Stimulated activated naive CD8-positive, alpha-beta T cell treated with anti-CD3 and anti-CD28 coated beads, Interleukin-15, amount 100 ng/mL, for 72 hours (primary cell): ENCODE data around the gene WDR70.
"Not testable (repeated sequence)": the region's sequence is repeated elsewhere in the genome, so short reads cannot be mapped to it uniquely, and the experiment has no call there.

ENCODE experiments used
- ATAC-seq: fragments of 150-1000 bp; cut with Tn5 transposase; 2 replicates; pipeline ENCODE4 v1.10.0; 2021; ENCODE audit warnings: mild to moderate bottlenecking, moderate library complexity
- DNase-seq, 2 donors: peaks; one replicate each; pipeline ENCODE4 v3.0.0; 2021 to 2022
- H3K27ac Mint-ChIP-seq, 2 donors: one replicate each; pipeline ENCODE4 v1.8.0; 2022; ENCODE audit warnings: mild to moderate bottlenecking in 2 of 2, mixed read lengths in 2 of 2, moderate library complexity in 2 of 2
- H3K27me3 Mint-ChIP-seq: one replicate; pipeline ENCODE4 v1.8.0; 2022; ENCODE audit warnings: mixed read lengths
- H3K4me1 Mint-ChIP-seq: one replicate; pipeline ENCODE4 v1.8.0; 2022; ENCODE audit warnings: mild to moderate bottlenecking, mixed read lengths
- H3K4me3 Mint-ChIP-seq, 2 donors: one replicate each; pipeline ENCODE4 v1.8.0; 2022; ENCODE audit warnings: mild to moderate bottlenecking in 2 of 2, mixed read lengths in 2 of 2, moderate library complexity in 1 of 2
- H3K9me3 Mint-ChIP-seq, 2 donors: one replicate each; pipeline ENCODE4 v1.8.0; 2022; ENCODE audit warnings: mixed read lengths in 2 of 2

The WDR70 gene

GRCh38 chr5:37661227-37661920 lies 282.3 kb downstream of the WDR70 start:
- no peaks in the 10 kb centered on the region for H3K27me3 Mint-ChIP-seq
- DNase-seq (no peak), ATAC-seq (no peak)
- H3K4me3 Mint-ChIP-seq, result no peak overlapping the region
- H3K4me1 Mint-ChIP-seq, result peaks cover 6% of the 10 kb centered on the region
- no peak overlapping the region for H3K27ac Mint-ChIP-seq
- H3K9me3 Mint-ChIP-seq, result peaks cover 0 to 5% of the 10 kb centered on the region in 2 donors

- H3K9me3 Mint-ChIP-seq, result peaks cover 0 to 5% of the 10 kb centered on the region in 2 donors
- no peak overlapping the region for H3K4me3 Mint-ChIP-seq
- H3K4me1 Mint-ChIP-seq, result peaks cover 6% of the 10 kb centered on the region
- no peak for ATAC-seq
- no peak for DNase-seq
- no peaks in the 10 kb centered on the region for H3K27me3 Mint-ChIP-seq
- H3K27ac Mint-ChIP-seq, result no peak overlapping the region
These were observed 282.8 kb downstream of the WDR70 start for GRCh38 chr5:37661951-37662350.

GRCh38 chr5:37662362-37662761 lies 283.2 kb downstream of the WDR70 start:
- no peak for ATAC-seq
- Mint-ChIP-seq H3K27me3 (no peaks in the 10 kb centered on the region), H3K4me3 (no peak overlapping the region), H3K4me1 (peaks cover 6% of the 10 kb centered on the region), H3K27ac (no peak overlapping the region), H3K9me3 (peaks cover 0 to 5% of the 10 kb centered on the region in 2 donors)
- DNase-seq, result no peak

- ATAC-seq (no peak), DNase-seq (no peak)
- H3K4me1 Mint-ChIP-seq, result peaks cover 6% of the 10 kb centered on the region
- no peak overlapping the region for H3K4me3 Mint-ChIP-seq
- peaks cover 0 to 5% of the 10 kb centered on the region in 2 donors for H3K9me3 Mint-ChIP-seq
- no peak overlapping the region for H3K27ac Mint-ChIP-seq
- H3K27me3 Mint-ChIP-seq, result no peaks in the 10 kb centered on the region
These were observed 283.8 kb downstream of the WDR70 start for GRCh38 chr5:37662789-37663485.

- ATAC-seq (no peak), DNase-seq (no peak)
- H3K27me3 Mint-ChIP-seq, result no peaks in the 10 kb centered on the region
- no peak overlapping the region for H3K4me3 Mint-ChIP-seq
- H3K9me3 Mint-ChIP-seq, result peaks cover 0 to 5% of the 10 kb centered on the region in 2 donors
- peaks cover 2% of the 10 kb centered on the region for H3K4me1 Mint-ChIP-seq
- H3K27ac Mint-ChIP-seq, result no peak overlapping the region
These were observed 284.4 kb downstream of the WDR70 start for GRCh38 chr5:37663538-37663937.

- Mint-ChIP-seq H3K27me3 (no peaks in the 10 kb centered on the region), H3K27ac (no peak overlapping the region), H3K9me3 (peaks cover 3 to 5% of the 10 kb centered on the region in 2 donors), H3K4me1 (no peaks in the 10 kb centered on the region), H3K4me3 (no peak overlapping the region)
- ATAC-seq (no peak), DNase-seq (no peak)
These were observed 285.4 kb downstream of the WDR70 start for GRCh38 chr5:37664551-37664950.

GRCh38 chr5:37665272-37665671 lies 286.2 kb downstream of the WDR70 start:
- ATAC-seq, result no peak
- peaks cover 5% of the 10 kb centered on the region in 2 donors for H3K9me3 Mint-ChIP-seq
- no peaks in the 10 kb centered on the region for H3K4me1 Mint-ChIP-seq
- no peak for DNase-seq
- no peak overlapping the region for H3K27ac Mint-ChIP-seq
- H3K27me3 Mint-ChIP-seq, result no peaks in the 10 kb centered on the region
- no peak overlapping the region for H3K4me3 Mint-ChIP-seq

- no peaks in the 10 kb centered on the region for H3K4me1 Mint-ChIP-seq
- H3K27ac Mint-ChIP-seq, result no peak overlapping the region
- peaks cover 5% of the 10 kb centered on the region in 2 donors for H3K9me3 Mint-ChIP-seq
- ATAC-seq (no peak), DNase-seq (no peak)
- no peaks in the 10 kb centered on the region for H3K27me3 Mint-ChIP-seq
- no peak overlapping the region for H3K4me3 Mint-ChIP-seq
These were observed 286.8 kb downstream of the WDR70 start for GRCh38 chr5:37665889-37666288.

GRCh38 chr5:37667430-37667829 lies 288.3 kb downstream of the WDR70 start:
- H3K4me3 Mint-ChIP-seq, result no peak overlapping the region
- no peak overlapping the region for H3K27ac Mint-ChIP-seq
- ATAC-seq (no peak), DNase-seq (no peak)
- H3K4me1 Mint-ChIP-seq, result peaks cover 11% of the 10 kb centered on the region
- no peaks in the 10 kb centered on the region for H3K27me3 Mint-ChIP-seq
- H3K9me3 Mint-ChIP-seq, result peaks cover 5% of the 10 kb centered on the region in 2 donors

GRCh38 chr5:37667846-37668245 lies 288.7 kb downstream of the WDR70 start:
- Mint-ChIP-seq H3K9me3 (peaks cover 5% of the 10 kb centered on the region in 2 donors), H3K27ac (no peak overlapping the region), H3K4me3 (no peak overlapping the region), H3K4me1 (peaks cover 15% of the 10 kb centered on the region), H3K27me3 (no peaks in the 10 kb centered on the region)
- ATAC-seq (no peak), DNase-seq (no peak)

GRCh38 chr5:37668524-37669047 lies 289.5 kb downstream of the WDR70 start:
- Mint-ChIP-seq H3K27me3 (no peaks in the 10 kb centered on the region), H3K9me3 (peaks cover 5% of the 10 kb centered on the region in 2 donors), H3K27ac (no peak overlapping the region), H3K4me1 (peaks cover 15% of the 10 kb centered on the region), H3K4me3 (no peak overlapping the region)
- ATAC-seq, result no peak
- DNase-seq, result no peak

- DNase-seq (peak; percentile 3 to 22), ATAC-seq (peak; percentile 61)
- H3K4me3 Mint-ChIP-seq, H3K27me3 Mint-ChIP-seq, H3K27ac Mint-ChIP-seq, H3K9me3 Mint-ChIP-seq: not testable (repeated sequence)
- H3K4me1 Mint-ChIP-seq, result peaks cover 15% of the 10 kb centered on the region
These were observed 293.0 kb downstream of the WDR70 start for GRCh38 chr5:37672118-37672588.

- peaks cover 15% of the 10 kb centered on the region for H3K4me1 Mint-ChIP-seq
- H3K27me3 Mint-ChIP-seq, H3K27ac Mint-ChIP-seq, H3K4me3 Mint-ChIP-seq, DNase-seq, ATAC-seq, H3K9me3 Mint-ChIP-seq: not testable (repeated sequence)
These were observed 295.2 kb downstream of the WDR70 start for GRCh38 chr5:37674361-37674760.

GRCh38 chr5:37679326-37679725 lies 300.2 kb downstream of the WDR70 start:
- H3K4me1 Mint-ChIP-seq, ATAC-seq, H3K4me3 Mint-ChIP-seq, DNase-seq, H3K27me3 Mint-ChIP-seq, H3K27ac Mint-ChIP-seq: not testable (repeated sequence)
- H3K9me3 Mint-ChIP-seq, result peaks cover 27 to 41% of the 10 kb centered on the region in 2 donors

GRCh38 chr5:37679903-37680302 lies 300.8 kb downstream of the WDR70 start:
- not testable (repeated sequence) for H3K27ac Mint-ChIP-seq, ATAC-seq, H3K4me1 Mint-ChIP-seq, H3K27me3 Mint-ChIP-seq, DNase-seq, H3K4me3 Mint-ChIP-seq
- H3K9me3 Mint-ChIP-seq, result peaks cover 27 to 47% of the 10 kb centered on the region in 2 donors

GRCh38 chr5:37683072-37683471 lies 304.0 kb downstream of the WDR70 start:
- no peak for ATAC-seq
- H3K9me3 Mint-ChIP-seq, result peaks cover 27 to 46% of the 10 kb centered on the region in 2 donors
- no peak overlapping the region for H3K4me3 Mint-ChIP-seq
- no peak for DNase-seq
- H3K27ac Mint-ChIP-seq, result no peak overlapping the region
- no peaks in the 10 kb centered on the region for H3K4me1 Mint-ChIP-seq
- no peaks in the 10 kb centered on the region for H3K27me3 Mint-ChIP-seq
